Heart left ventricle (tissue), 16 donors: Measurements from ENCODE around the gene DLGAP1. TPM values are rescaled to one million over a fixed set of nuclear protein-coding genes. Genes with fewer than 3 reads are reported as not detected.

Experiments used
- ATAC-seq, 4 donors: fragments of 200-7000 bp; cut with Tn5 transposase; one replicate each; pipeline ENCODE4 v1.9.1; 2020 to 2022; ENCODE audit warnings: moderate library complexity in 4 of 4, mild to moderate bottlenecking in 3 of 4, moderate number of reproducible peaks in 1 of 4
- DNase-seq, 5 donors: peaks; one replicate each; pipeline ENCODE4 v3.0.0-alpha.2; 2020
- H3K27ac ChIP-seq, 12 donors: fragments of 200-600 bp; sonication (generic) in 4 of 12; one replicate each; pipeline versions ENCODE4 v1.5.0 to v1.8.0; 2016 to 2022; ENCODE audit warnings: mild to moderate bottlenecking in 2 of 12
- H3K27me3 ChIP-seq, 9 donors: fragments of 200-600 bp; sonication (generic) in 2 of 9; one replicate each; pipeline versions ENCODE4 v1.5.1 to v1.8.0; 2016 to 2022; ENCODE audit warnings: mild to moderate bottlenecking in 3 of 9
- H3K36me3 ChIP-seq, 9 donors: fragments of 200-600 bp; sonication (generic) in 2 of 9; one replicate each; pipeline versions ENCODE4 v1.5.0 to v1.8.0; 2018 to 2022; ENCODE audit warnings: mild to moderate bottlenecking in 2 of 9
- H3K4me1 ChIP-seq, 12 donors: fragments of 200-600 bp; sonication (generic) in 4 of 12; one replicate each; pipeline versions ENCODE4 v1.5.0 to v1.8.0; 2016 to 2022; ENCODE audit warnings: mild to moderate bottlenecking in 3 of 12
- H3K4me3 ChIP-seq, 12 donors: fragments of 200-600 bp; sonication (generic) in 4 of 12; one replicate each; pipeline versions ENCODE4 v1.5.0 to v1.8.0; 2017 to 2022; ENCODE audit warnings: mild to moderate bottlenecking in 9 of 12, moderate library complexity in 4 of 12
- H3K9me3 ChIP-seq, 12 donors: fragments of 200-600 bp; sonication (generic) in 4 of 12; one replicate each; pipeline versions ENCODE4 v1.5.0 to v1.8.0; 2016 to 2022; ENCODE audit warnings: mild to moderate bottlenecking in 1 of 12
- POLR2A ChIP-seq, 2 donors: fragments of 450-650 bp; IDR thresholded peaks; one replicate each; pipeline ENCODE4 v1.6.1; 2017; ENCODE audit warnings: antibody characterized with exemption in 2 of 2, mild to moderate bottlenecking in 2 of 2, moderate library complexity in 2 of 2
- WGBS, 4 donors: extraction: QIAGEN DNeasy Blood & Tissue Kit in 2 of 4; methylation state at CpG; one replicate each; pipeline versions ENCODE4 v1.1.5 to v1.1.7; 2013 to 2018; 5-methylcytosine and 5-hydroxymethylcytosine counted together
- intact Hi-C, 10 donors: fragments of 100-400 bp; cut with DNase I; formaldehyde crosslinking; loops; one replicate each; pipeline versions ENCODE4 v1.11.1 to v1.14.2; 2022
- microRNA-seq, 4 donors: library from miRNA; unstranded; fragments of <30 nt; microRNA quantifications; one replicate each; pipeline versions ENCODE4 to v1.2.0, GENCODE V29; 2017 to 2020
- polyA plus RNA-seq, 2 donors: library from polyadenylated mRNA; stranded (reverse); fragments of 200-250 nt; gene quantifications; one replicate each; pipeline ENCODE4 v1.2.3, GENCODE V29; 2013
- total RNA-seq, 9 donors: library from RNA; depleted of rRNA in 2 of 9; stranded (reverse); fragments of >200 nt in 2 of 9; fragmentation: NEBNext Ultra II Directional in 3 of 9; extraction: Animal tissue kit (Norgen Biotek cat#: 25700) in 3 of 9; gene quantifications; one replicate each; pipeline versions ENCODE4 v1.1.0 to v1.2.4, GENCODE V29; 2016 to 2023
- TF ChIP-seq, protein P1 (sequence below), 12 donors: fragments of 200-600 bp; sonication (generic) in 4 of 12; IDR thresholded peaks; one replicate each; pipeline versions ENCODE4 v1.5.0 to v1.8.0; 2018 to 2022; ENCODE audit warnings: antibody characterized with exemption in 12 of 12, mild to moderate bottlenecking in 5 of 12
- donor health status: ischemic (EF 13 %, LVEDD 7.1; RV severe dilation, severe dysfunction).
- donor health status: healthy with polysubstance abuse.
- donor health status: DM: no; HTN: yes; CAD: no.
- donor health status: DM: no; HTN: no; CAD: no.
- donor health status: ischemic (EF 25% LVEDD 6.9; RV normal size, moderate dysfunction).
- donor health status: ischemic (EF 25% LVEDD 5.7; RV mildly dilated, moderate dysfunction).
- donor health status: healthy.
- donor health status: DM: yes; HTN: yes; CAD: no.
- donor health status: ischemic (EF 35%, LVEDD 5.7; RV mildly dilated, moderate dysfunction).
- donor health status: nonischemic (EF 11% LVEDD 7.7; RV severe dilation, severe dysfunction).
- donor health status: DM: yes; HTN: yes; CAD: no.
- donor health status: PGD.
- donor health status: ischemic (EF 29% LVEDD 5.4; RV normal size, mild dysfunction).
- donor health status: nonischemic (EF 23%, LVEDD 6.1; RV moderate dilation, normal function).

The DLGAP1 gene
- total and polyA plus RNA-seq, 11 donors = 0.10 to 5.5 (median 0.40) TPM; not detected in 1

DNA sequence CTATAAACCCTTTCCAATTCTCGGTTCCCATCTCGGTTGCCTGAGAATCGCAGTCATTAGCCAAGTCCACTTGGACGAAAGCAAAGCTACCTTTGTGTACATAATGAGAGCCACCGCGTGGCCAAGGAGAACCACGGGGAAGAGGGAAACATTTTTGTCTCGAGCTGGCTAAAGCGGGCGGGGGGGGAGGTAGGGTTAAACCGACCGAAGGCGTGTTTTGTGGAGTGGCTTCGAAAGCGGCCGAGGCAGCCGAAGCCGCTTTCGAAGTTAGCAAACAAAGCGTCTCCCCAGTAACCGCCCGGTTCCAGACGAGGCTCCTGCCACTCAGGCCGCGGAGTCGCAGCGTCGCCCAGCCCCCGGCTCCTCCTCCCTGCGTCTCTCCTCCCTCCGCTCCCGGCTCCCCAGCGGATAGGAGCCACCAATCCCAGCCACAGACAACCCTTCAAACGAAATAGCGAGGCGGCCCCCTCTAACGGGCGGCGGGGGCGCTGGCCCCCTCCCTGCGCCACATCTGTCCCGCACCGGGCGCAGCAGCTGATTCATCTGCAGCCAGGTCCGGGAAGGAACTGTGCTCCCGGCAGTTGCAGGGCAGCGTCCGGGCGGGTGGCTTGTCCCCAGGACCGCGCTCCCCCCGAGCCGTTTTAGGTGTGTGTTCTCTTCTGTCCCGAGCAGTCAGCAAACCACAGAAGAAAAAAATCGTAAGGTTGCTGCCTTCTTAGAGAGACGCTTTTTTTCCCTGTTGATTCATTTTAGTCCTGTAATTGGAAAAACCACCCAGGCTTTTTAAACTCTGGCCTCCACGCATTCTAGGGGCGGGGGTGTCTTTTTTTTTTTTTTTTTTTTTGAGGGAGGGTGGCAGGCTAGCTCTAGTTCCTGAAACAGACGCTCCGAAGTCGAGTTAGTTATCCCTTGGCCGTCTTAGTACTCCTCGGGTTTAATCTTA lies 1006.9 kb downstream of the DLGAP1 start:
- Histone ChIP-seq H3K4me1 (peaks cover 0 to 27% (median 13%) of the 10 kb centered on the region in 12 donors), H3K36me3 (no peaks in the 10 kb centered on the region), H3K4me3 (peak overlapping the region; percentile 65 to 93 (median 78)), H3K27me3 (no peaks in the 10 kb centered on the region), H3K27ac (peak overlapping the region; percentile 92 to 100 (median 97)), H3K9me3 (no peaks in the 10 kb centered on the region)
- peak in 1 of 2 donors; percentile 91 for TF ChIP-seq POLR2A (IDR thresholded peaks at IDR 0.05)
- TF ChIP-seq, protein P1, sequence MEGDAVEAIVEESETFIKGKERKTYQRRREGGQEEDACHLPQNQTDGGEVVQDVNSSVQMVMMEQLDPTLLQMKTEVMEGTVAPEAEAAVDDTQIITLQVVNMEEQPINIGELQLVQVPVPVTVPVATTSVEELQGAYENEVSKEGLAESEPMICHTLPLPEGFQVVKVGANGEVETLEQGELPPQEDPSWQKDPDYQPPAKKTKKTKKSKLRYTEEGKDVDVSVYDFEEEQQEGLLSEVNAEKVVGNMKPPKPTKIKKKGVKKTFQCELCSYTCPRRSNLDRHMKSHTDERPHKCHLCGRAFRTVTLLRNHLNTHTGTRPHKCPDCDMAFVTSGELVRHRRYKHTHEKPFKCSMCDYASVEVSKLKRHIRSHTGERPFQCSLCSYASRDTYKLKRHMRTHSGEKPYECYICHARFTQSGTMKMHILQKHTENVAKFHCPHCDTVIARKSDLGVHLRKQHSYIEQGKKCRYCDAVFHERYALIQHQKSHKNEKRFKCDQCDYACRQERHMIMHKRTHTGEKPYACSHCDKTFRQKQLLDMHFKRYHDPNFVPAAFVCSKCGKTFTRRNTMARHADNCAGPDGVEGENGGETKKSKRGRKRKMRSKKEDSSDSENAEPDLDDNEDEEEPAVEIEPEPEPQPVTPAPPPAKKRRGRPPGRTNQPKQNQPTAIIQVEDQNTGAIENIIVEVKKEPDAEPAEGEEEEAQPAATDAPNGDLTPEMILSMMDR (IDR thresholded peaks at IDR 0.05) = peak in 4 of 12 donors; percentile 3 to 31 (median 20)
- intact Hi-C loops = loop anchor here in 5 of 10 donors (2.0 to 5.0 kb wide), 6 partner anchors 147 to 219 kb away; no protein-coding TSS in a partner anchor
- DNase-seq (peak; percentile 94 to 96 (median 96)), ATAC-seq (peak; percentile 86 to 92 (median 87))
- 0 to 1% (median 0%) methylated on average over 53 to 63 of the region's 63 CpGs for WGBS, 4 donors

DNA sequence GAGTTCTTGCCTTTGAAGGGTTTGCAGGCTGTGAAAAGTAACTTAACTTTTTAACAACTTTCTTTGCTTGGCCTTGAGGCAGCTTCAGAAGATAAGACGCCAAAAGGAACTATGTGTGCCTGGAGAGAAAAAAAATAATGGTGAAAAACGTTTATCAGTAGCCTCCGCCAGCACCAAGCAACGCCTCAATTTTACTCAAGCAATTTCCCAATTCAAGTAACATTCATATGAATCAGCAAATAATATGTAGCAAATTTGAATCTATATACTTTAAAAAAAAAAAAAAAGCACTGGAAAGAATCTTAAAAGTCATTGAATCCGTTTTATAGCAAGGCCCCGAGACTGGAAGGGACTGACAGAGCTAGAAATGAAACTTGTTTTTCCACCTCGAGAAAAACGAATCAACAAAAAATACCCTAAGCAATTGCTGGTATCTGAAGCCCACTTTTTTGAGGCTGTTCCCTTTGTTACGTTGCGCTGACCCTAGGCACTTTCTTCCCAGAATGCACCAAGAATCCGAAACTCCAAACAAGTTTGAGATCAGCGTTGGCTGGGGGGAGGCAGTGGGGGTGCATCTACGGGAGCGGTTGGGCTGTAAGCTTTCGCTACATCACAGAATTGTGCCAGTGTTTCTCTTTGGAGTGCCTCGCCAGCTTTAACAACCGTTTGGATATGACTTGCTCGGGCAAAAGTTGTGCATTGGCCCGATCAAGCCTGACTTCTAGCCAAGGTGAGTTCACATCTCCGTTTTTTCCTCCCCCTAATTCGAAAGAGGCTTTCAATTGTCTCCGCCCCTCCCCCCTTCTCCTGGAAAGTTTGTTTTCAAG lies 1007.8 kb downstream of the DLGAP1 start:
- WGBS, 4 donors = 11 to 14% (median 12%) methylated on average over 22 of the region's 22 CpGs
- ATAC-seq (no peak), DNase-seq (peak in 3 of 5 donors; percentile 38 to 58 (median 51))
- intact Hi-C loops = loop anchor here in 3 of 10 donors (2.0 to 5.0 kb wide), 3 partner anchors 165 to 220 kb away; no protein-coding TSS in a partner anchor
- no peak for TF ChIP-seq POLR2A (IDR thresholded peaks at IDR 0.05)
- TF ChIP-seq, protein P1 (IDR thresholded peaks at IDR 0.05) = no peak
- H3K4me3 ChIP-seq = peak overlapping the region; percentile 65 to 93 (median 78)
- H3K36me3 ChIP-seq = no peaks in the 10 kb centered on the region
- H3K9me3 ChIP-seq = no peaks in the 10 kb centered on the region
- peaks cover 0 to 18% (median 7%) of the 10 kb centered on the region in 12 donors for H3K4me1 ChIP-seq
- no peaks in the 10 kb centered on the region for H3K27me3 ChIP-seq
- peak overlapping the region; percentile 92 to 100 (median 97) for H3K27ac ChIP-seq

Small RNA genes within 50 kb of the gene (microRNA-seq; reads per million reads assigned to microRNA genes)
- 0 to 0.06 (median 0) reads per million in 4 donors for gene MIR6718
